ENCODE measurements around the gene RGR. TPM values are rescaled to one million over a fixed set of nuclear protein-coding genes. Genes with fewer than 3 reads are reported as not detected.

RGR gene
- polyA plus RNA-seq, 4 donors = 0.04 to 0.12 TPM; not detected in 2

DNA sequence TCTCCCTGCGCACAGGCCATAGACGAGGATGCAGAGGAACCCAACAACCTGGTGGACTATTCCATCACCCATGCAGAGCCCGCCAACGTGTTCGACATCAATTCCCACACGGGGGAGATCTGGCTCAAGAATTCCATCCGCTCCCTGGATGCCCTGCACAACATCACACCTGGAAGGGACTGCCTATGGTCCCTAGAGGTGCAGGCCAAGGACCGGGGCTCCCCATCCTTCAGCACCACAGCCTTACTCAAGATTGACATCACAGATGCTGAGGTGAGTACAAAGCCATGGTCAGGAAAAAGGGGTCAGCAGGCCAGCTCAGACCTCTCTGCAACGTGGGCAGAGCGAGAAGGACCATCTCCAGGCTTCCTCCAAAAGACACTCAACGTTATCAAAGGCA, 31.8 kb upstream of the RGR start:
- no peak for DNase-seq
- peaks cover 0 to 5% (median 0%) of the 10 kb centered on the region in 3 donors for H3K27me3 ChIP-seq (ENCODE audit: control insufficient read depth in 3 of 3, insufficient read depth in 3 of 3, low read length in 3 of 3)
- H3K4me1 ChIP-seq (ENCODE audit: control insufficient read depth in 3 of 3, insufficient read depth in 2 of 3, low read depth in 1 of 3, low read length in 2 of 3) = no peaks in the 10 kb centered on the region
- no peak for FAIRE-seq
- no peak overlapping the region for H3K4me3 ChIP-seq (ENCODE audit: low read depth in 1 of 3, low read length in 3 of 3)
- no peaks in the 10 kb centered on the region for H3K36me3 ChIP-seq (ENCODE audit: control insufficient read depth in 3 of 3, insufficient read depth in 2 of 3, low read depth in 1 of 3, low read length in 3 of 3)
- H3K9me3 ChIP-seq (ENCODE audit: control insufficient read depth in 2 of 2, insufficient read depth in 1 of 2, low read depth in 1 of 2, low read length in 1 of 2) = no peaks in the 10 kb centered on the region
- WGBS, 3 donors = 83 to 89% (median 88%) methylated on average over 11 of the region's 11 CpGs
- no peak overlapping the region for H3K27ac ChIP-seq (ENCODE audit: low read depth in 1 of 3, low read length in 2 of 3)

DNA sequence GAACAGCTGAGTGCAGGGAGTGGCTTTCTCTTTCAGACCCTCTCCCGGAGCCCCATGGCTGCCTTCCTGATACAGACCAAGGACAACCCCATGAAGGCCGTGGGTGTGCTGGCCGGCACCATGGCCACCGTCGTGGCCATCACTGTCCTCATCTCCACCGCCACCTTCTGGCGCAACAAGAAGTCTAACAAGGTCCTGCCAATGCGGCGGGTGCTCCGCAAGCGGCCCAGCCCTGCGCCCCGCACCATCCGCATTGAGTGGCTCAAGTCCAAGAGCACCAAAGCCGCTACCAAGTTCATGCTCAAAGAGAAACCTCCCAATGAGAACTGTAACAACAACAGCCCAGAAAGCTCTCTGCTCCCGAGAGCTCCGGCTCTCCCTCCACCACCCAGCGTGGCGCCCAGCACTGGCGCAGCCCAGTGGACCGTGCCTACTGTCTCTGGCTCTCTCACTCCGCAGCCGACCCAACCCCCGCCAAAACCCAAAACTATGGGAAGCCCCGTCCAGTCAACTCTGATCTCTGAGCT, 30.7 kb upstream of the RGR start:
- no peak overlapping the region for H3K27ac ChIP-seq (ENCODE audit: low read depth in 1 of 3, low read length in 2 of 3)
- WGBS, 3 donors = 72 to 87% (median 72%) methylated on average over 24 to 25 of the region's 25 CpGs
- no peak for DNase-seq
- no peaks in the 10 kb centered on the region for H3K36me3 ChIP-seq (ENCODE audit: control insufficient read depth in 3 of 3, insufficient read depth in 2 of 3, low read depth in 1 of 3, low read length in 3 of 3)
- no peaks in the 10 kb centered on the region for H3K4me1 ChIP-seq (ENCODE audit: control insufficient read depth in 3 of 3, insufficient read depth in 2 of 3, low read depth in 1 of 3, low read length in 2 of 3)
- H3K4me3 ChIP-seq (ENCODE audit: low read depth in 1 of 3, low read length in 3 of 3) = no peak overlapping the region
- peaks cover 0 to 5% (median 0%) of the 10 kb centered on the region in 3 donors for H3K27me3 ChIP-seq (ENCODE audit: control insufficient read depth in 3 of 3, insufficient read depth in 3 of 3, low read length in 3 of 3)
- H3K9me3 ChIP-seq (ENCODE audit: control insufficient read depth in 2 of 2, insufficient read depth in 1 of 2, low read depth in 1 of 2, low read length in 1 of 2) = no peaks in the 10 kb centered on the region
- no peak for FAIRE-seq

DNA sequence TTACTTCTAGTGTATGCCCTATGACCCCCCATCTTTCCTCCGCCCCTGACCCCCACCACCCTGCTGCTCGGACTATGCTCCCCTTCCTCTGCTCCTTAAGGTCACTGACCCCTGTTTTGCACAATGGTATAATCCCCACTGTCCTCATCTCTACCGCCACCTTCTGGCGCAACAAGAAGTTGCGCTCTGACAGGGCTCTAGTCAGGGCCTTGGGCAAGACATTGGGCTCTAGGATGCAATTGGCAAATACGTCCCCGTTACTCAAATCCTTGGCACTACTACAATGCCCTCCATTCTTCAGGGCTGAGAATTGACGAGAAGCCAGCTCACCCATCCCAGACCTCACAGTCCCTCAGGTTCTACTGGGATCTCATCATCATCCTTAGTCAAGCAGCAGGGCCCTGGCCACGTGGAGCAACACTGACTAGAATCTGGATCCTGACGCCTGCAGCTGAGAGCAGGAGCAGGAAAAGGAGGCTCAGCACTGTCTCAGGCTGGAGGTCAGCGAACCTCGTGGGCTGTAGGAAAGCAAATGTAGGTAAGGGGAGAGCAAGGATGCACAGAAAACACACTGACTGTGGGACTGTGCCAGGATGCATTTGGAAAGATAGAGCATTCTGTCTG, 30.1 kb upstream of the RGR start:
- 46 to 62% (median 48%) methylated on average over 12 of the region's 12 CpGs for WGBS, 3 donors
- DNase-seq (peak; percentile 15 to 32), FAIRE-seq (no peak)
- Histone ChIP-seq H3K27ac (ENCODE audit: low read depth in 1 of 3, low read length in 2 of 3) (no peak overlapping the region), H3K4me3 (ENCODE audit: low read depth in 1 of 3, low read length in 3 of 3) (no peak overlapping the region), H3K27me3 (ENCODE audit: control insufficient read depth in 3 of 3, insufficient read depth in 3 of 3, low read length in 3 of 3) (peaks cover 0 to 5% (median 0%) of the 10 kb centered on the region in 3 donors), H3K4me1 (ENCODE audit: control insufficient read depth in 3 of 3, insufficient read depth in 2 of 3, low read depth in 1 of 3, low read length in 2 of 3) (no peaks in the 10 kb centered on the region), H3K36me3 (ENCODE audit: control insufficient read depth in 3 of 3, insufficient read depth in 2 of 3, low read depth in 1 of 3, low read length in 3 of 3) (no peaks in the 10 kb centered on the region), H3K9me3 (ENCODE audit: control insufficient read depth in 2 of 2, insufficient read depth in 1 of 2, low read depth in 1 of 2, low read length in 1 of 2) (no peaks in the 10 kb centered on the region)

DNA sequence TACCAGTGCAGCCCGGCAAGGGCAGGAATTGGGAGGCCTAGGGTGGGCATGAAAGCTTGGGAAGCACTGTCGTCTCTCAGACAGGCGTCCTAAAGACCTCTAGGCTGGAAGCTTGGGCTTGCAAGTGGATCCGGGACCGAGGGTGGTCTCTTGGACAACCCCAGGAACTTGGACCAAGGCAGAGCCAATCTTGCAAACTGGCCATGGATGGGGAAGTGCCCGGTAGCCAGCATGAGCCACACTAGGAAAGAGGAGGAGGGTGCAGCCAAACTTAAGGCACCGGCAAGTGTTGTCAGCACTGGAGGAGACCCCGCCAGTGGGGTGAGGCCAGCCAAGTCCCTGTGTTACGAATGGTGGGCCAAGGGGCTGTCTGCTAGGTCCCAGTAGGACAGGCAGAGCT, 28.0 kb upstream of the RGR start:
- FAIRE-seq (no peak), DNase-seq (no peak)
- Histone ChIP-seq H3K27me3 (ENCODE audit: control insufficient read depth in 3 of 3, insufficient read depth in 3 of 3, low read length in 3 of 3) (peaks cover 0 to 5% (median 0%) of the 10 kb centered on the region in 3 donors), H3K9me3 (ENCODE audit: control insufficient read depth in 2 of 2, insufficient read depth in 1 of 2, low read depth in 1 of 2, low read length in 1 of 2) (no peaks in the 10 kb centered on the region), H3K27ac (ENCODE audit: low read depth in 1 of 3, low read length in 2 of 3) (no peak overlapping the region), H3K4me3 (ENCODE audit: low read depth in 1 of 3, low read length in 3 of 3) (no peak overlapping the region), H3K36me3 (ENCODE audit: control insufficient read depth in 3 of 3, insufficient read depth in 2 of 3, low read depth in 1 of 3, low read length in 3 of 3) (no peaks in the 10 kb centered on the region), H3K4me1 (ENCODE audit: control insufficient read depth in 3 of 3, insufficient read depth in 2 of 3, low read depth in 1 of 3, low read length in 2 of 3) (no peaks in the 10 kb centered on the region)
- WGBS, 3 donors = 86 to 88% (median 87%) methylated on average over 9 of the region's 9 CpGs

DNA sequence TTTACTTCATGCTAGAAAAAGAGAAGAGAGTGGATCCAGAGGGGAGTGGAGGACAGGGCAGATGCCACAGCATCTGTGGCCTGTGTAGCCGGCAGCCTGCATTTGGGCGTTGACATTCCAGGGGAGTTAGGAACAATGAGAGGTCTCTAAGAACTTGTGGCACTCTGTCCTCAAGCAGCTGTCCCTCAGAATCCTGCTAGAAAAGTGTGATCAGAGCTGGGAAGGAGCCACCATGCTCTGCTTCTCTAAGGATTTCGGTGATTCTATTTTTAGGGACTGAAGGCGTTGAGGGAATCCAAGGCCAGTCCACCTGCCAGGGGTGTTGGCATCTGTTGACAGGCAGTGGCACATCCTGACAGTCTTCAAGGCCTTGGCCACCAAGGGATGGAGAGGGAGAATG, 27.1 kb upstream of the RGR start:
- 85 to 91% (median 87%) methylated on average over 4 of the region's 4 CpGs for WGBS, 3 donors
- FAIRE-seq = no peak

DNA sequence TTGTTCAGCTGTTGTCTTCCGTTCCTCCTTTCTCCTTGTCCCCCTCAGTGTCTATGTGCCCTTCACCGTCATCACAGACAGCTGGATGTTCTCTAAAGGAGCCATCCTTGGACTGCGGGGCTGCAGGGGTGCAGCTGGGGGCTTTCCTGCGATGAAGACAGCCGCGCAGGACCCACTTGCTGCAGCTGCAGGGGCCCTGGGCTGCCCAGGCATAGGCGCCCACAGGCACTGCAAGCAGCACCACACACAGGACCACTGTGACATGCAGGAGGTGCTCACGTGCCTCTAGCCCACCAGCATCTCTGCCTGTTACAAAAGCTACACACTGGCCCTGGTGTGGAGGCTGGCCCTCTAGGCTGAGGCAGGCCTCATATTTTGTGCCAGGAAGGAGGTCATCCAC, 22.9 kb upstream of the RGR start:
- Histone ChIP-seq H3K27ac (ENCODE audit: low read depth in 1 of 3, low read length in 2 of 3) (no peak overlapping the region), H3K27me3 (ENCODE audit: control insufficient read depth in 3 of 3, insufficient read depth in 3 of 3, low read length in 3 of 3) (peaks cover 0 to 2% (median 0%) of the 10 kb centered on the region in 3 donors), H3K4me3 (ENCODE audit: low read depth in 1 of 3, low read length in 3 of 3) (no peak overlapping the region), H3K4me1 (ENCODE audit: control insufficient read depth in 3 of 3, insufficient read depth in 2 of 3, low read depth in 1 of 3, low read length in 2 of 3) (no peaks in the 10 kb centered on the region), H3K36me3 (ENCODE audit: control insufficient read depth in 3 of 3, insufficient read depth in 2 of 3, low read depth in 1 of 3, low read length in 3 of 3) (no peaks in the 10 kb centered on the region), H3K9me3 (ENCODE audit: control insufficient read depth in 2 of 2, insufficient read depth in 1 of 2, low read depth in 1 of 2, low read length in 1 of 2) (no peaks in the 10 kb centered on the region)
- FAIRE-seq = no peak
- DNase-seq = no peak
- WGBS, 3 donors = 80 to 87% (median 80%) methylated on average over 8 of the region's 8 CpGs

More for the DNA sequence above, 27.1 kb upstream of the RGR start:
- Histone ChIP-seq H3K9me3 (ENCODE audit: control insufficient read depth in 2 of 2, insufficient read depth in 1 of 2, low read depth in 1 of 2, low read length in 1 of 2) (no peaks in the 10 kb centered on the region), H3K4me3 (ENCODE audit: low read depth in 1 of 3, low read length in 3 of 3) (no peak overlapping the region), H3K36me3 (ENCODE audit: control insufficient read depth in 3 of 3, insufficient read depth in 2 of 3, low read depth in 1 of 3, low read length in 3 of 3) (no peaks in the 10 kb centered on the region), H3K27me3 (ENCODE audit: control insufficient read depth in 3 of 3, insufficient read depth in 3 of 3, low read length in 3 of 3) (peaks cover 0 to 5% (median 0%) of the 10 kb centered on the region in 3 donors), H3K27ac (ENCODE audit: low read depth in 1 of 3, low read length in 2 of 3) (no peak overlapping the region), H3K4me1 (ENCODE audit: control insufficient read depth in 3 of 3, insufficient read depth in 2 of 3, low read depth in 1 of 3, low read length in 2 of 3) (no peaks in the 10 kb centered on the region)
- no peak for DNase-seq

DNA sequence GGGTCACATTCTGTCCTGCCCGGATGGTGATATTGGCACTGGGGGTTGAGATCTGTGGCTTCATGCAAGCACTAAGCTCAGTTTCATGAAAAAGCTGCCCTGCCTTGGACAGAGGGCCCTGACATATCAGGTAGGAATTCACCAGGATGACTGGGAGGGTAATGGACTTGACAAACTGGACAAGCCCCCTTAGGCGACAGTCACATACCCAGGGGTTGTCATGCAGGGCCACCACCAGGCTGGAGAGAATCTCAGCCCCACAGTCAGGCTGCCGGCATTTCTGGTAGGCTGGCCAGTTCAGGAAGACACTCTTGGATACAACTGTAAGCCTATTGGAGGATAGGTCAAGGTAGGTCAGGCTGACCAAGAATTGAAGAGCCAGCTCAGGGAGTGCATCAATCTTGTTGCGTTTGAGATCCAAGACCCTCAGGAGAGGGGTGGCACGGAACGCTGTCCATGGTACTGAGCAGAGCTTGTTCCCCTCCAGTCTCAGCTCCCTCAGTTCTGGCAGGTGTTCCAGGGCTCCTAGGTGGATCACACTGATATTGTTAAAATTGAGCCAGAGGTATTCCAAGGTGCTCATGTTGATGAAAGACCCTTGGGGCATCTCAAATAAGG, 20.3 kb upstream of the RGR start:
- H3K9me3 ChIP-seq (ENCODE audit: control insufficient read depth in 2 of 2, insufficient read depth in 1 of 2, low read depth in 1 of 2, low read length in 1 of 2) = no peaks in the 10 kb centered on the region
- H3K27ac ChIP-seq (ENCODE audit: low read depth in 1 of 3, low read length in 2 of 3) = no peak overlapping the region
- 49 to 64% (median 53%) methylated on average over 6 of the region's 6 CpGs for WGBS, 3 donors
- no peak overlapping the region for H3K4me3 ChIP-seq (ENCODE audit: low read depth in 1 of 3, low read length in 3 of 3)
- H3K4me1 ChIP-seq (ENCODE audit: control insufficient read depth in 3 of 3, insufficient read depth in 2 of 3, low read depth in 1 of 3, low read length in 2 of 3) = no peaks in the 10 kb centered on the region
- no peak for DNase-seq
- FAIRE-seq = no peak
- H3K27me3 ChIP-seq (ENCODE audit: control insufficient read depth in 3 of 3, insufficient read depth in 3 of 3, low read length in 3 of 3) = peaks cover 0 to 2% (median 0%) of the 10 kb centered on the region in 3 donors
- no peaks in the 10 kb centered on the region for H3K36me3 ChIP-seq (ENCODE audit: control insufficient read depth in 3 of 3, insufficient read depth in 2 of 3, low read depth in 1 of 3, low read length in 3 of 3)

DNA sequence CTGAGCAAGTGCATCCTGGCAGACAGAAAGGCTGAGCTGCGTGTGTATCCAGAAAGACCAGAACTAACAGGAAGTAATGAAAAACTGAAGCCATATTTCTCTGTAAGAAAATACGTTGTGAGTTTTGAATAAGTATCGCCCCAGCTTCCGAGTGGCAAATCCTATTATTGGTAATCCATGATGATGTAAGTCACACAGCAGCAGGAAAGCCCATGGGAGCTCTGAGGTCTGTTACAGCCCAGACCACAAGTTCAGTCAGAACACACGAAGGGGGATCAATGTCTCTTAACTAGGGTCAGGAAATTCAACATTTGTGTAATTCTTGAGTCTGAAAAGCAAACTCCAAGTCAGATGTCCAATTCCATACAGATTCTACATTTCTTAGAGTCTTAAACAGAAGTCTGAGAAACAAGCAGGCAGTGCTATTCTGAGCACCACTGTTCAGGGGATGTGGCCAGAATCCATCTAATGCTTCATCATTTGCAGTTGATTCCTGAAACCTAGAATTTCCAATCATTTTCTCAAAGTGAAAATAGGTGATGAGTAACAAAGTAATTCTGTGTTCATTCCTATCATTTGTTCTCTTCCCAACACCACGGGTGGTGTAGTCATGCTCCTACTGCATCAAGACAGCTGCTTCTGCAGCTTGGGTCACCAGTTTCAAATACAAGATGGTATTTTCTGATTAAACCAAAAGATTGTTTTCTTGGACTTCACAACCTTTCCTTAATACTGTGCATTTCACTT, 19.3 kb upstream of the RGR start, which contains the start of gene LRIT2:
Gene LRIT2 (minus strand): TSS at position 118 of the 747 bp plus-strand sequence. CDS start 24 bp downstream, at position 94.
- FAIRE-seq = no peak
- WGBS, 3 donors = 61 to 72% (median 66%) methylated on average over 6 of the region's 6 CpGs
- H3K27ac ChIP-seq (ENCODE audit: low read depth in 1 of 3, low read length in 2 of 3) = no peak within 1 kb of the TSS
- H3K36me3 ChIP-seq (ENCODE audit: control insufficient read depth in 3 of 3, insufficient read depth in 2 of 3, low read depth in 1 of 3, low read length in 3 of 3) = no peaks in the 10 kb centered on the region
- no peaks in the 10 kb centered on the region for H3K4me1 ChIP-seq (ENCODE audit: control insufficient read depth in 3 of 3, insufficient read depth in 2 of 3, low read depth in 1 of 3, low read length in 2 of 3)
- peaks cover 0 to 2% (median 0%) of the 10 kb centered on the region in 3 donors for H3K27me3 ChIP-seq (ENCODE audit: control insufficient read depth in 3 of 3, insufficient read depth in 3 of 3, low read length in 3 of 3)
- no peak for DNase-seq
- no peak within 1 kb of the TSS for H3K4me3 ChIP-seq (ENCODE audit: low read depth in 1 of 3, low read length in 3 of 3)
- no peaks in the 10 kb centered on the region for H3K9me3 ChIP-seq (ENCODE audit: control insufficient read depth in 2 of 2, insufficient read depth in 1 of 2, low read depth in 1 of 2, low read length in 1 of 2)

All from small intestine (tissue), 7 donors.